Inferior parietal cortex (tissue), 1 donor: Measurements from ENCODE around the gene IGFBP7.

Experiments
- DNase-seq: peaks from one replicate; pipeline ENCODE4 v3.0.0-alpha.2; 2016; ENCODE audit errors: extremely low spot score

The IGFBP7 gene

DNA sequence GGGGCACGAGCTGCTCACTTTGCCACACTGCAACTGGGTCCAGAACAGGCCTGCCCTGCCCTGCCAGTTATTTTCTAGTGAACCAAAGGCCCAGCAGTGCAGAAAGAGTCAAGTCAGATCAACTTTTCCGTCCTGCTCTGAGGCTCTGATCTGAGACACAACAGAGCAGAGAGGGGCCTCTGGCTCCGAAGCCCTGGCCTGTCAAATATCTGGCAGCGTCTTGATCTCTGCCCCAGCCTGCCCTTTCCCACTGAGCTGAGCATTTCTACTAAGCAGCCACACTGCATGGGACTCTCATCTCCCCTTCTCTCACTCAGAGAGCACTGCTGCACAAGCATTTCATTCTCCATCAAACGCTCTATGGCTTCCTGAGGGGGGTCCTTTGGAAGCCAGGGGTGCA, 11.8 kb downstream of the IGFBP7 start:
- DNase-seq, result no peak

- no peak for DNase-seq
Measured at GRCh38 chr4:57097711-57098110, 12.5 kb downstream of the IGFBP7 start.

- no peak for DNase-seq
Measured at GRCh38 chr4:57095956-57096355, 14.2 kb downstream of the IGFBP7 start.

- no peak for DNase-seq
Measured at GRCh38 chr4:57095245-57095644, 14.9 kb downstream of the IGFBP7 start.

DNA sequence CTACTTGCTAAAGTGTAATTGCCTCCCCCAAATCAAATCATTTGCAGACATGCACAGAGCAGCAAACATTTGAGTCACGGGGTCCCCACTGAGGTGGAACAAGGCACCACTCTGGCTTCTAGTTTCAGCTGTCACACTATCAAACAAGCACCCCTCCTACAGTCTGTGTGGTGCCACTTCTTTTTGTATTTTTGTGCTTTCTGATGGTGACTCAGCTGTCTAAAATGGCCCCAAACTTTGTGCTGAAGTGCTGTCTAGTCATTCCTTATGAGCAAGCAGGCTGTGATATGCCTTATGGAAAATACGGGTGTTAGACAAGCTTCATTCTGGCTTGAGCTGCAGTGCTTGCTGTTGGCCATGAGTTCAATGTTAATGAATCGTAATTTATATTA, 15.4 kb downstream of the IGFBP7 start:
- DNase-seq, result no peak

- no peak for DNase-seq
Measured at GRCh38 chr4:57093845-57094831, 16.0 kb downstream of the IGFBP7 start.

- DNase-seq, result no peak
Measured at GRCh38 chr4:57091657-57092162, 18.5 kb downstream of the IGFBP7 start.

- no peak for DNase-seq
Measured at GRCh38 chr4:57090079-57090478, 20.1 kb downstream of the IGFBP7 start.

- DNase-seq, result no peak
Measured at GRCh38 chr4:57089549-57089948, 20.6 kb downstream of the IGFBP7 start.

DNA sequence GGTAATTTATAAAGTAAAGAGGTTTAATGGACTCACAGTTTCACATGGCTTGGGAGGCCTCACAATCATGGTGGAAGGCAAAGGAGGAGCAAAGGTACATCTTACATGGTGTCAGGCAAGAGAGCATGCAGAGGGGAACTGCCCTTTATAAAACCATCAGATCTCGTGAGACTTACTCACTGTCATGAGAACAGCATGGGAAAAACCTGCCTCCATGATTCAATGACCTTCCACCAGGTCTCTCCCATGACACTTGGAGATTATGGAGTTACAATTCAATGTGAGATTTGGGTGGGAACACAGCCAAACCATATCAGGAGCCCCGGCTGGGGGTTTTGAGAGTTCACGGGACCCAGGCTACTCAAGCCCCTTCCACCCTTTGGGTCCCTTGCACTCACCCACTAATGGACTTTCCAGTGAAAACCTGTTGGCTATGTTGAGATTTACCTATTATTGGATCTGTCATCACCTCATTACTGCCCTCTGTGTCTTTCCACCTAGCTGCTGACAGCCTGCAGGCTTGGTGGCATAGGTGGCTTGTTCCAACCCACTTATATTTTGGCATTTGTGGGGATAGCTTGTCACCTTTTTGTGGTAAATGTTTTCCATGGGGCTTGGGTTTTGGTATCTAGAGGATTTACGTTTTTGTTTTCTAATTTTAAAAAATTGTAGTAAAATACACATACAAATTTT, 24.0 kb downstream of the IGFBP7 start:
- no peak for DNase-seq

DNA sequence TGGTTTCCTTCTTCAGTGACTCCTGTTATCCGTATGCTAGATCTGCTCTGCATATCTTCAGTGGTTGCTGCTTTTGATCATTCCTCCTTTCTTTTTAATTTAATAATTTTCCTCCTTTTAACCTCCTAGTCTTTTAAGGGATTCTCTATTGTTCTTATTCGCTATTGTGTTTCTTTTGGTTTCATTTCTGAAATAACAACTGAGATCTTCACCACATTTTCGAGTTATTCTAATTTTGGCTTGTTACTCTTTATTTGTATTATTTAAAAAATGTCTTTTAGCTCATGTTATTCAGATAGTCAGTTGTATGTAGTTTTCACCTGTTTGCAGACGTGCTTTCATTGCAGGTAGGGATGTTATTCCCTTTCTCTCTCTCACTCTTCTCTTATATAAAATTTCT, 24.9 kb downstream of the IGFBP7 start:
- DNase-seq, result no peak

DNA sequence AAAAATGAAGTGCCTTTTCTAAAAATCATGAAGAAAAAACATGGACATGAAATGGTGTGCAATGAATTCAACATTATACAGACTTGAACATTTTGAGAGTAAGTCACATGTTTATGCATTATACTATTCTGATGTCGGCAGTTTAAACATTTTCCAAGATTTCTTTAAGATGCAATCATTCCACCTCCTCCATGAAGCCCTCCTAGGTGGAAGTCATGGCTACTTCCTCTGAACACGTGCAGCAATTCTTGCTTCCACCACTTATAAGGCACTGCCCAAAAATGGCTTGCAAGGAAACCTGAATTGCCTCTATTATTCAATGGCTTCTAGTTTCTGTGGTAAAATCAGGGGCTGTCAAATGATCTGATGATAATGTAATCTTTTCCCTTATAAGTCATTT, 25.8 kb downstream of the IGFBP7 start:
- DNase-seq, result no peak

DNA sequence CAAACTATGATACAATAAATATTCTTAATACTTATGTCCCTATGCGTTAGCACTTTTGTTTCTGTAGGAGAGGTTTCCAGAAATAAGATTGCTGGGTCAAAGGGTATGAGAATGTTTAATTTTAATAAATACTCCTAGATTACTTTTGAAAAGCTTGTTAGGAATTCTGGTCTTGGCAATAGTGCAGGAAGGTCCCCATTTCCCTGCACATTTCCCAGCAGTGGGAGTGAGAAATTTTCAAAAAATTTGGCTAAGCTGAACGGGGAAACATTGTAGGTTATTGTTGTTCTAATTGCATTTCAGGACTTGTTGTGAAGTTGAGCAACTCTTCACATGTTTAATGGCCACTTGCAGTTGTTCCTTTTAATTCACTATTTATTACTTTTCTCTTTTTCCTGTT, 27.1 kb downstream of the IGFBP7 start:
- no peak for DNase-seq

DNA sequence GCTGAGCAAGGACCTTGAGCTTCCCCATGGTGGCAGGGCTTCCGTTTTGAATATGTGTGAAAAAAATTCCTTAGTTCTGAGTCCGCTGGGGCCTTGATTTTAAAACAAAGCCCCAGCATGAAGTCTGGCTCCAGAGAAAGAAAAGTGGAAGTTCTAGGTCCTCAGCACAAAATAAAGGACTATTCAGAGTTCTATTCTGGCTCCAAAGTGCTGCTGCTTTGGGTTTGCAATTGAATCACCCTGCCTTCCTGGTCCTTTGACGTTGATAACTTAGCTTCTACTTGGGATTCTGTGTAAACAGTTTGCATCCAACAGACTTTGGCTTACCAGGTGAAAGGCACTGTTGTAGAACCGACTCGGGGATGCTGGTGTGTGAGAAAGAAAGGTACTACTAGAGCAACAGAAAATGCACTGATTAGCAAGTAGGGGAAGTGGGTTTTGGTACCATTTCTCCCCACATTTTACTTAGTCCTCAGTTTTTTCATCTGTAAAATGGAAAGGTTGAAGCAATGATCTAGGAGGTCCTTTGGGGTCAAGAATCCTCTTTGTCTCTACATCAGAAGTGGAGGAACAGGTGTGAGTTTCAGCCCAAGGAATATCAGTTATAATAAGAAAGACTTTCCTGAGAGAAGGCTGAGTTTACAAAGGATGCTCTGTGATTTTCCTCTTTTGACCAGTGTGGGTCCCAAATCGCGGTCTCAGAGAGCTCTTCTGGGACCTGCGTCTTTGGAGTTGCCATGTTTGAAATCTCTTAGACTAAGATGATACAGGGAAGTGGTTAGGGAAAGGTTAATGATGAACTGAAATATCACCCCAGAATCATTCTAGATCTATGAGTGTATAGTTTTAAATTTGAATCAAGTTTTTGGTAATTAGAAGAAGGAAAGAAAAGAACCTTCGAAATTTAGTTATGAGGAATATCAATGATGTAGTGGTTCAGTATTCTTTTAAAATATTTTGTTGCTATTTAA, 28.2 kb downstream of the IGFBP7 start:
- DNase-seq, result no peak

DNA sequence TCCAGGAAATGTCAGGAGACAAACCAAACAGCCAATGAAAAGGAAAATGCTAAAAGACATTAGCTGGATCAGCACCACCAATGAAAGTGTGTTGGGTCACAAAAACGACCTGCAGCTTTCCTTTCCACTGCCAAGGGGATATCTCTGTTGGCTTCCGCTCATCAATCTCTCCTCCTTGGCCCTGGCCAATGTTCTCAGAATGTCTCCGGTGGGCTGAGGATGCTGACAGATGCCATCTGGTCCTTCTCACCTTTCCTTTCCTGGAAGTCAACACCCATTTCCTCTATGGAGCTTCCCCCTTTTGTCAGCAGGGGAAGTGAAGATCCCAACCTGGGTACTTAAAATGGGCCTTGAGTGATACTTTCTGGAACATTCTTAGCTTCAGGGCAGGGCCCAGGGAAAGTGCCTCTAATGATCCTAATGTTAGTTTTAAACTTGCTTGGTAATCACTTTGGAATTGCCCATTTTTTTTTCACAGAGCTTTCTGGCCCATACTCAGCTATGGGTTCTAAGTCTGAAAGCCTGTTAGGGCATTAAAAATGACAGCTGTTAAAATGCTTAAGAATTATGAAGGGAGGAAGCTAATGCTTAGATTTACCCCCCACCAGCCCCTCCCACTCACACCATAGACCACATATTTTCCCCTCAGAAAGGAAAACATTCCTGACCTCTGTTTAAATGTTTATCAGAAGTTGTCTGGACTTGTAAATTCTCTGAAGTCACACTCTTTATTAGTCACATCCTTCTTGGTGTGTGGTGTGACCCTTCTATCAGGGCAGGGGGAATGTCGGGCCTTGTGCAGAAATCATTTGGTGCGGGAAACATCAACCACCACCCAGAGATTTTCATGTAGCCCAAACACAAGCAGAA, 29.2 kb downstream of the IGFBP7 start:
- no peak for DNase-seq

- no peak for DNase-seq
Measured at GRCh38 chr4:57078685-57079521, 31.3 kb downstream of the IGFBP7 start.

- DNase-seq, result no peak
Measured at GRCh38 chr4:57077550-57078343, 32.4 kb downstream of the IGFBP7 start.

GRCh38 chr4:57076646-57077045, 33.5 kb downstream of the IGFBP7 start:
- DNase-seq, result no peak

DNA sequence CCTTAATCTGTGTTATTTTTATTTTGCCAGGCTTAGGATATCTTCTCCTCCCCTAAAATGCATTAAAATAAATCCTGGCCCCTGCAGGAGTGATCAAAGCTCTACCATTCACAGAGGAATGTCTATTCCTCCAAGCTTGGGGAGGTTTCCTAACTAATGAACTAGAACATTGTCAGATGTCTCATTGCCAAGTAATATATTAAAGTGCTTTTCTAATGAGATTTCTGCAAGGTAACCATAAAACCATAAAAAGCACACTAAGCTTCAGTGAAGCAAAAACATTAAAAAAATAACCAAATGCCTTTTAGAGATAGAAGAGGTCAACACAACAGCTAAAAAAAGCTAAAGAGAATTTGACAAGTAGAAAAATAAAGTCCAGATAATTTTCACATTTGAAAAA, 34.8 kb downstream of the IGFBP7 start:
- DNase-seq, result no peak
